ENCODE results near the gene NOBOX. TPM values are rescaled to one million over a fixed set of nuclear protein-coding genes. Genes with fewer than 3 reads are reported as not detected.

Gene NOBOX
- total RNA-seq, 5 donors from 2014 or later (not counting 1 experiment from before 2014, with no cell fraction given), result not detected

DNA sequence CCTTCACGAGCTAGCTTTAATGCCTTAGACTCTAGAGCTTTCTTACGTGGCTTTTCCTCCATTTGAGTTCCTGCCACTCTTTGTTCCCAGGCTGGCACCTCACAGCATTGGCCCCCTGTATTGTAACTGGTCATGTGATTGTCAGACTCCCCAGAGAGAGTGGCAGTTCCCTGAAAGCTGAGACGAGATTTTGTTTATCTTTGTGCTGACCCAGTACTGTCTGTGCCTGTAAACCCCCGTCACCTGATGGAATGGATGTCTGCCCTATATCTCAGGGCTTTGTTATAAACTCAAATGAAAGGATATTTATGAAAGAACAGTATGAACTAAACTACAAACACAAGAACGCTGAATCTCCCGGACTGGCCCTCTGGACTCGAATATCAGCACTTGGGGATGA lies 13.0 kb downstream of the NOBOX start:
- Mint-ChIP-seq H3K4me1 (peaks cover 4 to 6% (median 4%) of the 10 kb centered on the region in 3 donors), H3K9me3 (no peaks in the 10 kb centered on the region), H3K27ac (no peak overlapping the region), H3K4me3 (no peak overlapping the region), H3K36me3 (no peaks in the 10 kb centered on the region), H3K27me3 (no peaks in the 10 kb centered on the region)
- H3K4me3 ChIP-seq (ENCODE audit: control insufficient read depth in 1 of 2, extremely low read depth in 1 of 2, low read length in 1 of 2), result no peak overlapping the region
- no peaks in the 10 kb centered on the region for H3K9me3 ChIP-seq
- no peak overlapping the region for H3K27ac ChIP-seq (ENCODE audit: low read length)
- no peaks in the 10 kb centered on the region for H3K36me3 ChIP-seq (ENCODE audit: control insufficient read depth in 2 of 2, extremely low read depth in 1 of 2, insufficient read depth in 1 of 2, low read length in 1 of 2)
- H3K4me1 ChIP-seq (ENCODE audit: control insufficient read depth in 1 of 2, extremely low read depth in 1 of 2, insufficient read depth in 2 of 2, low read length in 2 of 2), result peaks cover 3 to 5% of the 10 kb centered on the region in 2 experiments
- no peak for DNase-seq
- no peak for ATAC-seq (replicated peaks in 1 of 4)
- no peaks in the 10 kb centered on the region for H3K27me3 ChIP-seq (replicated peaks in 1 of 2; ENCODE audit: control insufficient read depth in 2 of 2, extremely low read depth in 1 of 2, insufficient read depth in 2 of 2, low read length in 1 of 2)
- ChIA-PET POLR2A (no interaction called here), CTCF (interaction anchor here (0.7 to 1.1 kb wide), 2 partner anchors 47 to 213 kb away, joined by 3 to 4 read pairs; no protein-coding TSS in a partner anchor)
- 63% methylated on average over 3 of the region's 7 CpGs for WGBS (ENCODE audit: insufficient coverage)

DNA sequence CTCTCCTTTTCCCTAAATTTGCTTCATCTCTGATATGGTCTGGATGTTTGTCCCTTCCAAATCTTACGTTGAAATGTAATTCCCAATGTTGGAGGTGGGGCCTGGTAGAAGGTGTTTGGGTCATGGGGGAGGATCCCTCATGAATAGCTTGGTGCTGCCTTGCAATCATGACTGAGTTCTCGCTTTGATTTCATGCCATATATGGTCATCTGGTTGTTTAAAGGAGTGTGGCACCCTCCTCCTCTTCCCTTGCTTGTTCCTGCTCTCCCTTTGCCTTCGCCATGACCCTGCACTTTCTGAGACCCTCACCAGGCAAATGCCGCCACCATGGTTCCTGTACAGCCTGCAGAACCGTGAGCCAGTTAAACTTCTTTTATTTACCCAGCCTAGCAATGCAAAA lies 14.5 kb downstream of the NOBOX start:
- H3K36me3 Mint-ChIP-seq, result no peaks in the 10 kb centered on the region
- Histone ChIP-seq H3K4me1 (ENCODE audit: control insufficient read depth in 1 of 2, extremely low read depth in 1 of 2, insufficient read depth in 2 of 2, low read length in 2 of 2) (peaks cover 3 to 5% of the 10 kb centered on the region in 2 experiments), H3K4me3 (ENCODE audit: control insufficient read depth in 1 of 2, extremely low read depth in 1 of 2, low read length in 1 of 2) (no peak overlapping the region), H3K36me3 (ENCODE audit: control insufficient read depth in 2 of 2, extremely low read depth in 1 of 2, insufficient read depth in 1 of 2, low read length in 1 of 2) (no peaks in the 10 kb centered on the region), H3K27ac (ENCODE audit: low read length) (no peak overlapping the region), H3K27me3 (replicated peaks in 1 of 2; ENCODE audit: control insufficient read depth in 2 of 2, extremely low read depth in 1 of 2, insufficient read depth in 2 of 2, low read length in 1 of 2) (no peaks in the 10 kb centered on the region), H3K9me3 (no peaks in the 10 kb centered on the region)
- H3K4me1 Mint-ChIP-seq, result peaks cover 4 to 13% (median 12%) of the 10 kb centered on the region in 3 donors
- no peak for ATAC-seq (replicated peaks in 1 of 4)
- ChIA-PET CTCF (interaction anchor here in 1 of 2 donors (0.9 kb wide), 1 partner anchor 211 kb away, joined by 3 read pairs; no protein-coding TSS in a partner anchor), POLR2A (no interaction called here)
- no peak overlapping the region for H3K4me3 Mint-ChIP-seq
- no peaks in the 10 kb centered on the region for H3K27me3 Mint-ChIP-seq
- no peak overlapping the region for H3K27ac Mint-ChIP-seq
- WGBS (ENCODE audit: insufficient coverage), result 89% methylated on average over 3 of the region's 5 CpGs
- no peaks in the 10 kb centered on the region for H3K9me3 Mint-ChIP-seq
- no peak for DNase-seq

DNA sequence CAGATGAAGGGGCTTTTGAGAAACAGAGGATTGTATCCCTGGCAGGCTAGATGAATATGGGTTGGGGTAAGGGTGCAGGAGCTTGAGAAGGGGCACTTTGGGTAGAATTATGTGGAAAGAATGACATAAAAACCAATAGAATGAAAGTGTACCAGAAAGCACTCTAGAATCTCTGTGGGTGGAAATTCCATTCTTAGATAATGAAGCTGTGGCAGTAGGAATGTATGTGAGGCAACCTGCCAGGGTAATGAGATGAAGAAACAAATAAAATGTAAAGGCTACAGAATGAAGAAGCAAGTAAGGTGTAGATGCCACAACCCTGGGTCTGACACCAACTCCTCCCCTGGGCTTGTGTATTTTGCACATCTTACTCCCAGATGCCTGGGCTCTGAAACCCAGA lies 16.8 kb downstream of the NOBOX start:
- H3K4me3 ChIP-seq (ENCODE audit: control insufficient read depth in 1 of 2, extremely low read depth in 1 of 2, low read length in 1 of 2), result no peak overlapping the region
- CTCF ChIA-PET, result no interaction called here
- POLR2A ChIA-PET, result no interaction called here
- Mint-ChIP-seq H3K9me3 (no peaks in the 10 kb centered on the region), H3K4me3 (no peak overlapping the region), H3K4me1 (peaks cover 2 to 9% (median 9%) of the 10 kb centered on the region in 3 donors), H3K36me3 (no peaks in the 10 kb centered on the region), H3K27me3 (no peaks in the 10 kb centered on the region), H3K27ac (no peak overlapping the region)
- DNase-seq (no peak), ATAC-seq (replicated peaks in 1 of 4) (no peak)
- no peaks in the 10 kb centered on the region for H3K9me3 ChIP-seq
- no peaks in the 10 kb centered on the region for H3K27me3 ChIP-seq (replicated peaks in 1 of 2; ENCODE audit: control insufficient read depth in 2 of 2, extremely low read depth in 1 of 2, insufficient read depth in 2 of 2, low read length in 1 of 2)
- peaks cover 2% of the 10 kb centered on the region in 2 experiments for H3K4me1 ChIP-seq (ENCODE audit: control insufficient read depth in 1 of 2, extremely low read depth in 1 of 2, insufficient read depth in 2 of 2, low read length in 2 of 2)
- no peaks in the 10 kb centered on the region for H3K36me3 ChIP-seq (ENCODE audit: control insufficient read depth in 2 of 2, extremely low read depth in 1 of 2, insufficient read depth in 1 of 2, low read length in 1 of 2)
- H3K27ac ChIP-seq (ENCODE audit: low read length), result no peak overlapping the region

DNA sequence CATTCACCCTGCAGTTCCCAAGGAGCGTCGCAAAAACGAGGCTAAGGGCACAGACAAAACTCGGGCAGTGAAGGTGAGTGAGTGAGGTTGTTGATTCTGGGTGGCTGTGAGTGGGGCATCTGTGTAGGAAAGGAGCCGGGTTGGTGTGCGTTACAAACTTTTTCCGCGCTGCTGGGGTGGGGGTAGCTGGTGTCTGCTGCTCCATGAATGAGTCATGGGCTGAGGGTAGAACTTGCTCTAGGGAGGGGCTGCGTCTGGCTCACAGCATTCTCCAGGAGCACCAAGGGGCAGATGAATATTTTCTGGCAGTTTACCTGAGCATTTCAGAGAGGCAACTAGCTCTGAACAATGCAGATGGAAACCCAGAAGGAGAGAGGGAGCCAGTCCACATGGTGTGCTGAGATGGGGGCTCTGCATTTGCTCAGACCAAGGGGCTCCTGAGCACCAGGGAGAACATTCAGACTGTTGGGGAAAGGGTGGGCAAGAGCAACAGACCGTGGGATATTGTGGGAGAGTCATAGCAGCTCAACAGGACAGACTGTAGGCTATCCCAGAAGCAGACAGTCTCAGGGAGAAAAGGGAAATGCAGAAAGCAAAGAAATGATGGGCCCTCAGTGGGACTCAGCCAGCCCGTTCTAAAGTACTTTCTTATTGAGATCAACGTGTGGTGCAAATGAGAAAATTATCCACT lies 18.8 kb downstream of the NOBOX start:
- no peak for DNase-seq
- H3K4me3 Mint-ChIP-seq, result no peak overlapping the region
- ATAC-seq (replicated peaks in 1 of 4), result no peak
- H3K4me1 ChIP-seq (ENCODE audit: control insufficient read depth in 1 of 2, extremely low read depth in 1 of 2, insufficient read depth in 2 of 2, low read length in 2 of 2), result no peaks in the 10 kb centered on the region
- POLR2A ChIA-PET, result no interaction called here
- H3K4me1 Mint-ChIP-seq, result peaks cover 0 to 8% (median 7%) of the 10 kb centered on the region in 3 donors
- no peak overlapping the region for H3K27ac Mint-ChIP-seq
- peaks cover 12% of the 10 kb centered on the region for H3K36me3 Mint-ChIP-seq
- no peak overlapping the region for H3K4me3 ChIP-seq (ENCODE audit: control insufficient read depth in 1 of 2, extremely low read depth in 1 of 2, low read length in 1 of 2)
- H3K9me3 ChIP-seq, result no peaks in the 10 kb centered on the region
- H3K36me3 ChIP-seq (ENCODE audit: control insufficient read depth in 2 of 2, extremely low read depth in 1 of 2, insufficient read depth in 1 of 2, low read length in 1 of 2), result no peaks in the 10 kb centered on the region
- 72% methylated on average over 7 of the region's 12 CpGs for WGBS (ENCODE audit: insufficient coverage)
- CTCF ChIA-PET, result no interaction called here
- H3K27me3 ChIP-seq (replicated peaks in 1 of 2; ENCODE audit: control insufficient read depth in 2 of 2, extremely low read depth in 1 of 2, insufficient read depth in 2 of 2, low read length in 1 of 2), result no peaks in the 10 kb centered on the region
- H3K27me3 Mint-ChIP-seq, result no peaks in the 10 kb centered on the region
- no peaks in the 10 kb centered on the region for H3K9me3 Mint-ChIP-seq
- H3K27ac ChIP-seq (ENCODE audit: low read length), result no peak overlapping the region

DNA sequence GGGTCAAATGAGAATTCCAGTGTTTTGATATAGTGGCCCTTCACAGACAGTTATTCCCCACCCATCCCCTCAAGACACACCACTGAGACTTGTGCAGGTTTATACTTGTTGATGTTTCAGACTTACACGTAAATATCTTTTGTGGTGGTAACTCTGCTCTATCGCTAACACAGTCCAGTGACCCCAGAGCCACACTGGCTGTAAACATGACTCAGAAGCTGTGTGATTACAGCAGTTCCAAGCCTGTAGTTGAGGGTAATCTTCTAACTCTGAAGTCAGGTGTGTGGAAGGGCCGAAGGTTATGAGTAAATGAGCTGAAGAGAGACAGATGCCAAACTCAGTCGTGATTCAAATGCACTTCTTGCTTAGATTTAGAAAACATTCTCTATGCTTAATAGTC lies 19.4 kb downstream of the NOBOX start:
- Mint-ChIP-seq H3K4me1 (peaks cover 0 to 8% (median 7%) of the 10 kb centered on the region in 3 donors), H3K27ac (no peak overlapping the region), H3K27me3 (no peaks in the 10 kb centered on the region), H3K9me3 (no peaks in the 10 kb centered on the region), H3K4me3 (no peak overlapping the region), H3K36me3 (peaks cover 17% of the 10 kb centered on the region)
- DNase-seq, result no peak
- no peak overlapping the region for H3K4me3 ChIP-seq (ENCODE audit: control insufficient read depth in 1 of 2, extremely low read depth in 1 of 2, low read length in 1 of 2)
- ChIA-PET CTCF (no interaction called here), POLR2A (no interaction called here)
- no peaks in the 10 kb centered on the region for H3K27me3 ChIP-seq (replicated peaks in 1 of 2; ENCODE audit: control insufficient read depth in 2 of 2, extremely low read depth in 1 of 2, insufficient read depth in 2 of 2, low read length in 1 of 2)
- ATAC-seq (replicated peaks in 1 of 4), result no peak
- no peaks in the 10 kb centered on the region for H3K36me3 ChIP-seq (ENCODE audit: control insufficient read depth in 2 of 2, extremely low read depth in 1 of 2, insufficient read depth in 1 of 2, low read length in 1 of 2)
- H3K27ac ChIP-seq (ENCODE audit: low read length), result no peak overlapping the region
- no peaks in the 10 kb centered on the region for H3K4me1 ChIP-seq (ENCODE audit: control insufficient read depth in 1 of 2, extremely low read depth in 1 of 2, insufficient read depth in 2 of 2, low read length in 2 of 2)
- 100% methylated on average over 1 of the region's 4 CpGs for WGBS (ENCODE audit: insufficient coverage)
- H3K9me3 ChIP-seq, result no peaks in the 10 kb centered on the region

DNA sequence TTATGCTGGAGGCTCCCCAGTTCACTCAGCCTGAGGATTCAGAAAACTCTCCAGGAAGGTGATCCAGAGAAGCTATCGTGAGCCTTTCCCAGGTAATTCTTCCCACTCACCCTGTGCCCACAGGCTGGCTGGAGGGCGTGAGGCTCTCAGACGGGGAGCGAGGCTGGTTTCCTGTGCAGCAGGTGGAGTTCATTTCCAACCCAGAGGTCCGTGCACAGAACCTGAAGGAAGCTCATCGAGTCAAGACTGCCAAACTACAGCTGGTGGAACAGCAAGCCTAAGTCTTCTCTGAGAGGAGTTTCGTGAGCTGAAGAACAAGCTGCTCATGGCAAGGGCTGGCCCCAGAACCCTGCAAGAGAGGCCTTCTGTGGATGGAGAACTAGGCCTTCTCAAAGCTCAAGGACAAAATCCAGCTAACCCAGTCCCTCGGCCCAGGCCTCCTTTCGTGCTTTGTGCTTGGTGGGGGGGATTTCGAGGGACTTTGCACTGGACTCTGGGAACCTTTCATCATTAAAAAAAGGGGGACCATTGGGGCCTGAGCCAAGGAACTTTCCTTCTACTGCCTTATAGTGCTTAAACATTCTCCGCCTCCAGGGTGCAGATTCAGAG lies 23.6 kb downstream of the NOBOX start:
- Histone ChIP-seq H3K4me3 (ENCODE audit: control insufficient read depth in 1 of 2, extremely low read depth in 1 of 2, low read length in 1 of 2) (no peak overlapping the region), H3K4me1 (ENCODE audit: control insufficient read depth in 1 of 2, extremely low read depth in 1 of 2, insufficient read depth in 2 of 2, low read length in 2 of 2) (no peaks in the 10 kb centered on the region), H3K27me3 (replicated peaks in 1 of 2; ENCODE audit: control insufficient read depth in 2 of 2, extremely low read depth in 1 of 2, insufficient read depth in 2 of 2, low read length in 1 of 2) (no peaks in the 10 kb centered on the region), H3K27ac (ENCODE audit: low read length) (no peak overlapping the region), H3K36me3 (ENCODE audit: control insufficient read depth in 2 of 2, extremely low read depth in 1 of 2, insufficient read depth in 1 of 2, low read length in 1 of 2) (peaks cover 0 to 7% of the 10 kb centered on the region in 2 donors), H3K9me3 (no peaks in the 10 kb centered on the region)
- no peak for DNase-seq
- ChIA-PET CTCF (no interaction called here), POLR2A (no interaction called here)
- Mint-ChIP-seq H3K36me3 (peaks cover 34% of the 10 kb centered on the region), H3K27ac (no peak overlapping the region), H3K4me1 (peaks cover 0 to 8% (median 7%) of the 10 kb centered on the region in 3 donors), H3K4me3 (no peak overlapping the region), H3K9me3 (no peaks in the 10 kb centered on the region), H3K27me3 (no peaks in the 10 kb centered on the region)
- no peak for ATAC-seq (replicated peaks in 1 of 4)
- WGBS (ENCODE audit: insufficient coverage), result 96% methylated on average over 7 of the region's 11 CpGs

Measured in T-cell (primary cell).